ENCODE results near the gene C1orf210.

GRCh38 chr1:43305461-43305860 lies 20.1 kb upstream of the C1orf210 start:
- TF ChIP-seq CTCF (conservative IDR thresholded peaks at IDR 0.05) (no peak), ZFX (IDR thresholded peaks at IDR 0.05) (no peak)

Data from C4-2B (cell line).